GM21390 (cell line): ENCODE measurements around the gene CARD19.
"Not testable (repeated sequence)": the region's sequence is repeated elsewhere in the genome, so short reads cannot be mapped to it uniquely, and the experiment has no call there.

ENCODE experiments used
- ATAC-seq: cut with Tn5 transposase; IDR thresholded peaks from one replicate; pipeline ENCODE4 v1.9.1; 2021; ENCODE audit not compliant: unreplicated experiment

Gene CARD19

DNA sequence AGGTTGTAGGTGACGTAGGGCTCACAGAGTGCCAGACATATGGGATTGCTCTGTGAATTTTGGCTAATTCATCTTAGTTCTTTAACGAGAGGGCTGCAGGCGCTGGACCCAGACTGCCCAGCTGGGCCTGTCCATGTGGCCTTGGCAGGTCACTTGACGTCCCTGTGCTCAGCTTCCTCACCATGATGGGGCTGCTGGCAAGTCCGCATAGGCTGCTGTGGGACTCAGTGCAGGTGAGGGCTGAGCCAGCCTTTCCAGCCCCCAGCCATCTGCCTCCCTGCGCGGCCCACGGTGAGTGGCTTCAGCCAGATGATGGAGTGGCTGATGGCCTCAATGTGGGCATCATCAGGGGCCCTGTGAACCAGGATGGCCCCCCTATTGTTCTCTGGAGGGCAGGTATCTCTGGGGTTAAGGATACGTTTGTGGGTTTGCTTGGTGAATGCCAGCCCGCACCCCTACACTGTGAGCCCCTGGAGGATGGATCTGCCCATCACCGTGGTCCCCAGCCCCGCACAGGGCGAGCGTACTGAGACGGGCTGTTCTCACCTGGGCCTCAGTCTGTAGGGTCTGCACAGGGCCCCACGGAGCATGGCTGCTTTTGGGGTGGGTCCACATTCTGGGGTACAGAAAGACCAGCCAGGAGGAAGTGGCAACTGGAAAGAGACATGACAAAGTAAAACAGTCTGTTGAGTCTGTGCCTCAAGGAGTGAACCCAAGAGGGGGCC is 3.7 kb downstream of the CARD19 start:
- no peak for ATAC-seq

GRCh38 chr9:93100276-93100636 is 4.2 kb downstream of the CARD19 start:
- ATAC-seq = no peak

DNA sequence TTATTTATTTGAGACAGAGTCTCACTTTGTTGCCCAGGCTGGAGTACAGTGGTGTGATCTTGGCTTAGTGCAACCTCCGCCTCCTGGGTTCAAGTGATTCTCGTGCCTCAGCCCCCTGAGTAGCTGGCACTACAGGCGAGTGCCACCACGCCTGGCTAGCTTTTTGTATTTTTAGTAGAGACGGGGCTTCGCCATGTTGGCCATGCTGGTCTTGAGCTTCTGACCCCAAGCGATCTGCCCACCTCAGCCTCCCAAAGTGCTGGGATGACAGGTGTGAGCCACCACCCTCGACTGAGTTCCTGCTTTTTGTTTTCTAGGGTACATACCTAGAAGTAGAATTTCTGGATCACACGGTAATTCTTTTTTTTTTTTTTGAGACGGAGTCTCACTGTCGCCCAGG is 5.1 kb downstream of the CARD19 start:
- ATAC-seq = not testable (repeated sequence)

- no peak for ATAC-seq
Observed at GRCh38 chr9:93105620-93106019, 9.6 kb downstream of the CARD19 start.

DNA sequence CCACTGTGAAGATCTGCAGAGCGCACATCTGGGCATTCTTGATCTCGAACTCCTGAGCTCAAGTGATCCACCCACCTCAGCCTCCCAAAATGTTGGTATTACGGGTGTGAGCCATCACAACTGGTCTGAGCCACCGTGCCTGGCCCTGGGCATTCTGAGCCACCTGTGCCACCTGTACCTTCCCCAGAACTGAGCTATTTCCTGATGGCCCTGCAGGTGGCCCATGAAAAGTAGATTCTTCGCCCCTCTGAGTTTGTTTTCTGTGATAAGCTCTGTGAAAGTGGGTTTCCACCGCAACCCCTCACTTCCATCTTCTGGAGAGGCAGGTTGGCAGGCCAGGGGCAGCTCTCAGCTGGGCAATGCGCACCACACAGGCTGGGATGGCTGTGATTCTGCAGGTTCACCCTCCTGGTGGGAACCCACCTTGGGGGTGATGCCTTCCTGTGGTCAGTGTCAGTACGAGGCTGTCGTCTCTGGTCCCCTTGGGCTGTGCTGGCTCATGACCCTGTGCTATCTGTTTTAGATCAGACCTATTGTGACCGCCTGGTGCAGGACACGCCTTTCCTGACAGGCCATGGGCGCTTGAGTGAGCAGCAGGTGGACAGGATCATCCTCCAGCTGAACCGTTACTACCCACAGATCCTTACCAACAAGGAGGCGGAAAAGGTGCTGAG is 11.3 kb downstream of the CARD19 start:
- no peak for ATAC-seq

DNA sequence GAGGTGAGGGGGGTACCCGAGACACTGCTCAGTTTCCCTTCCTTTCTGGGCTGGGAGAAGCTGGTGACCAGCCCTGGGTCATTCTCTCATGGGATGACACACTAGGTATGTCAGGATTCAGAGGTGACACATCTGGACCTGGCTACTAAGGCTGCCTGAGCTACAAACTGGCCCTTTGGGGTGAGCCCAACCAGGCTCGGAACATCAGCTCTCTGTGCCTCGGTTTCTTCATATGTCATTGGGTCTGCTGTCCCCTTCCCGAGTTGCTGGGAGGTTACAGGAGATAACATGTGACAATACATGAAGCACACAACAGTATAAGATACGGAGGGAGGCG is 11.8 kb downstream of the CARD19 start:
- ATAC-seq = no peak

GRCh38 chr9:93108291-93109041 is 12.4 kb downstream of the CARD19 start:
- no peak for ATAC-seq

- ATAC-seq = no peak
Observed at GRCh38 chr9:93110311-93110855, 14.4 kb downstream of the CARD19 start.

GRCh38 chr9:93111001-93111370 is 15.0 kb downstream of the CARD19 start:
- ATAC-seq = no peak

DNA sequence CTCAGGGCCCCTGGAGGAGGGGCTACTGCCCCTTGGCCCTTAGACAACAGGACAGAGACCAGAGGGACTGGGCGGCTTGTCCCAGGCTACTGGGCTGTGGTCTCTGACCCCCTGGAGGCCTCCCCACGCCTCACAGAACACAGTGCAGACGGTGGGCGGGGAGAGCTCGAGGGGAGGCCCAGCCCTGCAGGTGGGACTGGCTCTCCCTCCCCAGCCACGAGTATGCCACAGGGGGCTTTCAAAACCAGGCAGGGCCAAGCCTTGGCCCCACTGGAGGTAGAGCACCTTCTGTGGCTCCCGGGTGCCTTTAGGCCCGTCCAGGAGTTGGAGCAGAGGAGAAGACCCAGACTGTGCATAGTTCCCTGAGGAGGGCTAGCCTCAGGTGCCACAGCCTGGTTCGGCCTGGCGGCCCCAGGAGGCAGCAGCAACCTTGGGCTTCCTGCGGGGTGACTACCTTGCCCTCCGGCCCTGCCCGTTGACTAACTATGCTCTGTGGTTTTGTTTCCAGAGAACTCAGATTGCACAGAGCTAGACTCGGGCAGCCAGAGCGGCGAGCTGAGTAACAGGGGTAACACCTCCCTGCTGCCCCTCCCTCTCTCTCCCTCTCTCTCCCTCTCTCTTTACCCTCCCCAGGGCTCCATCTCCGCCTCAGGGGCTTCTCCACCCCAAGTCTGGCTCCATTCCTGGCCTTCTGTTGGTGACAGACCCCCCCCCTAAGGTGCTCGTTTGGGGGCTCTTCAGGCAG is 15.5 kb downstream of the CARD19 start:
- no peak for ATAC-seq

GRCh38 chr9:93112116-93112863 is 16.3 kb downstream of the CARD19 start:
- no peak for ATAC-seq

DNA sequence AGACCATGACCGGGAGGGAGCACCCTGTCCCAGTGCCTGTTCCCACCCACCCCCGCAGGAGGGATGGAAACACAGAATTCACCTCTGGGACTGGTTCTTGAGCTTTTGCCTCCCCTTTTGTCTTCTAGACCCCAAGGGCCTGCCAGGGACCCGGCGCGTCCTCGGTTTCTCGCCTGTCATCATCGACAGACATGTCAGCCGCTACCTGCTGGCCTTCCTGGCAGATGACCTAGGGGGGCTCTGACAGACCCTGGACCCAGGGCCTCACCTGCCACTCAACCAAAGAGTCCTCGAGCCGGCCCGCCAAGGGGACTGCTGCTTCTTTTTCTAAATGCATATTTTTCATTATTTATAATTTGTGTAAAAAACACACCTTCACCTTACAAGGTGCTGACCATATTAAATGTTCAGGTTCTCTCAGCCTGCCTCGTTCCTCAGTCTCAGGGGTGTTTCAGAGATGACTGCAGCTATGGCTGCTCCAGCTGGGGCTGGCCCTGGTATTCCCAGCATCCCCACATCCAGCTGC is 16.9 kb downstream of the CARD19 start:
- ATAC-seq = no peak

GRCh38 chr9:93114169-93114983 is 18.4 kb downstream of the CARD19 start:
- ATAC-seq = no peak

DNA sequence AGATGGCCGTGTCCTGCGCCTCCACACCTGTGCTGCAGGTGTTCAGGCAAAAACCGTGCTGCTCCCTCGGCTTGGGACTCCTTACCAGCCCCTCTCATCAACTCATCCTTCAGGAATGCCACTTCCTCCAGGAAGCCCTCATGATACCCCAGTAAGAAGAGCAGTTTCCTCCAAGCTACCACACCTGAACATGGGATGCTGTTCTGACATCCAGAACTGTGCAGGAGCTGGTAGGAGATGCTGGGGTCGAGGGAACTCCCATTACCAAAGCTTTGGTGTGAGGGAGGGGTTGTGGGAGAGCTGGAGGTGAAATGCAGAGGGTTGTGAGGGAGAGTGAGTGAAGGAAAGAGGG is 18.9 kb downstream of the CARD19 start:
- no peak for ATAC-seq

- no peak for ATAC-seq
Observed at GRCh38 chr9:93115486-93116071, 19.6 kb downstream of the CARD19 start.

DNA sequence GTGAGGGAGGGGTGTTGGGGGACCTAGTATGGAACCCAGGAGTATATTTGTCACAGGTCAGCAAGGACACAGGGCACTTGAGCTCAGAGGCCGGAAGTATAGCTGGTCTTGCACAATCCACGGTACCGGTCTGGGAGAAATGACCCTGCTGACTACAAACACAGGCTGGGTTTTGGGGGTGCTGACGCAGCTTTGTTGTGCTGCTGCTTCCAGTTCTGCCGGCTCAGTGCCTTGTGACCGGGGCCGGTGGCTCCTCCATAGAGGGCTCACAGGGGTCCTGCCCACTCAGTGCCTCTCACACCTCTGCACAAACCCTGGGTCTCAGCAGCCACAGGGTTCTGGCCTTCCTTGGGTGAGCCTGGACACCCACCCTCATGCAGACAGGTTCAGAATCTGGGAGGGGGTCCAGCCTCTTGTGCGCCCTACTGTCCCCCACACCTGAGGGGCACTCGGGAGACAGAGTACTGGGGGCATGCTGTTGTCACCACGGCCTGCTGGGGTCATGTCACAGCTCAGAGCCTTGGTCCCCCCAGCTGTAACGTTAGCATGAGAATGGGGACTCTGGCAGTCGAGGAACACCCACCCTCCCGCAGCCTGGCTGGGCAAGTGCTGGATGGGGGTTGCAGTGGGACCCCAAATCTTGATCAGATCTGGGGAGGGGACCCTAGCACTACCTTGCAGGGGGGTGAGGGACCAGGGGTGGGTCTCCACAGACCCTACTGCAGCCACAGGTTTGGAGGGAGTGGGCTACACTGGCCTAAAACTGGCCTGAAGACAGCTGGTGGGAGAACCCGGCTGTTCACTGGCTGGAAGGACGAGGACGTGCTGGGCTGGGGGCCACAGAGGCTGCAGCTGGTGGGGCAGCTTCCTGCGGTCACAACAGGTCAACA is 20.3 kb downstream of the CARD19 start:
- ATAC-seq = no peak

GRCh38 chr9:93117521-93117920 is 21.5 kb downstream of the CARD19 start:
- not testable (repeated sequence) for ATAC-seq
